NB4 (cell line): Measurements from ENCODE around the gene OR52N1.

Experiments used
- CTCF ChIP-seq: IDR thresholded peaks from one replicate; pipeline ENCODE4 v1.5.1; 2012; ENCODE audit warnings: low read depth, low read length
- MAX ChIP-seq: IDR thresholded peaks from 2 replicates; pipeline ENCODE4 v1.6.1; 2011; ENCODE audit warnings: low read depth, low read length
- MYC ChIP-seq: IDR thresholded peaks from 2 replicates; pipeline ENCODE4 v1.6.1; 2011; ENCODE audit warnings: low read depth, low read length
- POLR2A ChIP-seq: IDR thresholded peaks from 2 replicates; pipeline ENCODE4 v1.6.1; 2011; ENCODE audit warnings: mild to moderate bottlenecking; ENCODE audit not compliant: insufficient read length; ENCODE audit errors: extremely low read depth

GRCh38 chr11:5837695-5838094, 46.6 kb upstream of the OR52N1 start:
- TF ChIP-seq CTCF (no peak), POLR2A (no peak), MAX (no peak), MYC (no peak)
